ENCODE data around the gene BIN1.

DNA sequence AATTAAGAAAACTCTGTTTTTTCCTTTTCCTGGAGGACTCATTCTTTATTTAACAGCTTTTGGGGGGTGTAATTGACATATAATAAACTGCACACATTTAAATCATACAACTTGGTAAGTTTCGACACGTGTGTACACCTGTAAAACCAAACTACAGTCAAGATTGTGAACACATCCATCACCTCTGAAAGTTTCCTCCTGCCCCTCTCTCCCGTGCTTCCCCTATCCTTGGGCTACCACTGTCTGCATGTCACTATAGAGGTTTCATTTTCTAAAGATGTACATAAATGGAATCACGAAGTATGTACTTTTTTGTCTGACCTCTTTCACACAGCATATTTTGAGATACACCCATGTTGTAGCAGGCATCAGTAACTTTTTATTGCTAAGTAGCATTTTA lies 100.0 kb downstream of the BIN1 start:
- TF ChIP-seq, protein P1, sequence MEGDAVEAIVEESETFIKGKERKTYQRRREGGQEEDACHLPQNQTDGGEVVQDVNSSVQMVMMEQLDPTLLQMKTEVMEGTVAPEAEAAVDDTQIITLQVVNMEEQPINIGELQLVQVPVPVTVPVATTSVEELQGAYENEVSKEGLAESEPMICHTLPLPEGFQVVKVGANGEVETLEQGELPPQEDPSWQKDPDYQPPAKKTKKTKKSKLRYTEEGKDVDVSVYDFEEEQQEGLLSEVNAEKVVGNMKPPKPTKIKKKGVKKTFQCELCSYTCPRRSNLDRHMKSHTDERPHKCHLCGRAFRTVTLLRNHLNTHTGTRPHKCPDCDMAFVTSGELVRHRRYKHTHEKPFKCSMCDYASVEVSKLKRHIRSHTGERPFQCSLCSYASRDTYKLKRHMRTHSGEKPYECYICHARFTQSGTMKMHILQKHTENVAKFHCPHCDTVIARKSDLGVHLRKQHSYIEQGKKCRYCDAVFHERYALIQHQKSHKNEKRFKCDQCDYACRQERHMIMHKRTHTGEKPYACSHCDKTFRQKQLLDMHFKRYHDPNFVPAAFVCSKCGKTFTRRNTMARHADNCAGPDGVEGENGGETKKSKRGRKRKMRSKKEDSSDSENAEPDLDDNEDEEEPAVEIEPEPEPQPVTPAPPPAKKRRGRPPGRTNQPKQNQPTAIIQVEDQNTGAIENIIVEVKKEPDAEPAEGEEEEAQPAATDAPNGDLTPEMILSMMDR (IDR thresholded peaks at IDR 0.05) = no peak
- TF ChIP-seq POLR2A (IDR thresholded peaks at IDR 0.05) = no peak
